Putamen (tissue), 1 donor: ENCODE measurements around the gene DEFB114.
"Not testable (repeated sequence)": the region's sequence is repeated elsewhere in the genome, so short reads cannot be mapped to it uniquely, and the experiment has no call there.

Experiments used
- DNase-seq: peaks from one replicate; pipeline ENCODE4 v3.0.0-alpha.2; 2016; ENCODE audit warnings: low spot score

DEFB114 gene

GRCh38 chr6:49964064-49964463, at the start of gene DEFB114:
Gene DEFB114, minus strand, starts transcription at chr6:49964164. Its CDS starts 59 bp downstream, at chr6:49964105.
- no peak for DNase-seq

- DNase-seq: peak; percentile 36
Measured at GRCh38 chr6:50007819-50008218, 43.9 kb upstream of the DEFB114 start.

- DNase-seq: no peak
Measured at GRCh38 chr6:50003139-50003538, 39.2 kb upstream of the DEFB114 start.

- no peak for DNase-seq
Measured at GRCh38 chr6:49995278-49995677, 31.3 kb upstream of the DEFB114 start.

GRCh38 chr6:49988900-49989299, 24.9 kb upstream of the DEFB114 start:
- no peak for DNase-seq

- DNase-seq: no peak
Measured at GRCh38 chr6:49987749-49988148, 23.8 kb upstream of the DEFB114 start.

- DNase-seq: no peak
Measured at GRCh38 chr6:49986551-49986950, 22.6 kb upstream of the DEFB114 start.

GRCh38 chr6:49982046-49982445, 18.1 kb upstream of the DEFB114 start:
- peak; percentile 41 for DNase-seq

- peak; percentile 37 for DNase-seq
Measured at GRCh38 chr6:49980898-49981297, 16.9 kb upstream of the DEFB114 start.

GRCh38 chr6:49979584-49979983, 15.6 kb upstream of the DEFB114 start:
- no peak for DNase-seq

GRCh38 chr6:49978332-49979226, 14.6 kb upstream of the DEFB114 start:
- no peak for DNase-seq

- no peak for DNase-seq
Measured at GRCh38 chr6:49969605-49970004, 5.6 kb upstream of the DEFB114 start, which contains the start of gene DEFB113. Gene DEFB113, minus strand, starts transcription at chr6:49969625. Its CDS starts 0 bp downstream, at chr6:49969625.

- no peak for DNase-seq
Measured at GRCh38 chr6:49966823-49967222, 2.9 kb upstream of the DEFB114 start.

GRCh38 chr6:49966334-49966733, 2.4 kb upstream of the DEFB114 start:
- DNase-seq: no peak

GRCh38 chr6:49958180-49958579, 5.8 kb downstream of the DEFB114 start:
- no peak for DNase-seq

- no peak for DNase-seq
Measured at GRCh38 chr6:49955847-49956246, 8.1 kb downstream of the DEFB114 start.

GRCh38 chr6:49951926-49952325, 12.0 kb downstream of the DEFB114 start:
- no peak for DNase-seq

- DNase-seq: no peak
Measured at GRCh38 chr6:49950415-49950751, 13.6 kb downstream of the DEFB114 start.

- no peak for DNase-seq
Measured at GRCh38 chr6:49949062-49949461, 14.9 kb downstream of the DEFB114 start.

- DNase-seq: no peak
Measured at GRCh38 chr6:49946835-49947234, 17.1 kb downstream of the DEFB114 start.

GRCh38 chr6:49944068-49944467, 19.9 kb downstream of the DEFB114 start:
- not testable (repeated sequence) for DNase-seq

GRCh38 chr6:49939993-49940498, 23.9 kb downstream of the DEFB114 start:
- no peak for DNase-seq

- no peak for DNase-seq
Measured at GRCh38 chr6:49937811-49938210, 26.2 kb downstream of the DEFB114 start.

GRCh38 chr6:49937017-49937416, 26.9 kb downstream of the DEFB114 start:
- no peak for DNase-seq
